GM23248 (cell line): Measurements from ENCODE around the gene FFAR2. TPM values are rescaled to one million over a fixed set of nuclear protein-coding genes. Genes with fewer than 3 reads are reported as not detected.

Source experiments
- DNase-seq: peaks from one replicate; pipeline ENCODE4 v3.0.0-alpha.2; 2015
- H2AFZ ChIP-seq: fragments of 200-600 bp; sonication (generic); 2 replicates; pipeline ENCODE4 v1.6.1; 2016; ENCODE audit warnings: antibody characterized with exemption
- H3F3A ChIP-seq: fragments of 200-600 bp; sonication (generic); 2 replicates; pipeline ENCODE4 v1.6.1; 2016; ENCODE audit warnings: mild to moderate bottlenecking, antibody characterized with exemption, mixed run types; ENCODE audit not compliant: insufficient read depth
- H3K27ac ChIP-seq: fragments of 200-600 bp; sonication (generic); 2 replicates; pipeline ENCODE4 v1.5.1; 2016; ENCODE audit warnings: mild to moderate bottlenecking
- H3K27me3 ChIP-seq: fragments of 200-600 bp; sonication (generic); replicated peaks from 2 replicates; pipeline ENCODE4 v1.6.1; 2016; ENCODE audit warnings: mild to moderate bottlenecking; ENCODE audit not compliant: insufficient read depth
- H3K36me3 ChIP-seq: fragments of 200-600 bp; sonication (generic); 2 replicates; pipeline ENCODE4 v1.6.1; 2016; ENCODE audit warnings: low read depth, mild to moderate bottlenecking
- H3K4me1 ChIP-seq: fragments of 200-600 bp; sonication (generic); 2 replicates; pipeline ENCODE4 v1.6.1; 2016; ENCODE audit warnings: mild to moderate bottlenecking; ENCODE audit not compliant: insufficient read depth
- H3K4me2 ChIP-seq: fragments of 200-600 bp; sonication (generic); one replicate; pipeline ENCODE4 v1.6.1; 2016; ENCODE audit warnings: mild to moderate bottlenecking; ENCODE audit not compliant: unreplicated experiment
- H3K4me3 ChIP-seq: fragments of 200-600 bp; sonication (generic); 2 replicates; pipeline ENCODE4 v1.5.1; 2016; ENCODE audit warnings: mild to moderate bottlenecking
- H3K79me2 ChIP-seq: fragments of 200-600 bp; sonication (generic); 2 replicates; pipeline ENCODE4 v1.6.1; 2016; ENCODE audit warnings: mild to moderate bottlenecking; ENCODE audit not compliant: insufficient read depth
- H3K9ac ChIP-seq: fragments of 200-600 bp; sonication (generic); 2 replicates; pipeline ENCODE4 v1.6.1; 2016; ENCODE audit warnings: mild to moderate bottlenecking
- H3K9me2 ChIP-seq: fragments of 200-600 bp; sonication (generic); 2 replicates; pipeline ENCODE4 v1.6.1; 2016; ENCODE audit warnings: mixed run types, mild to moderate bottlenecking, moderate library complexity; ENCODE audit not compliant: insufficient read depth
- H3K9me3 ChIP-seq: fragments of 200-600 bp; sonication (generic); one replicate; pipeline ENCODE4 v1.6.1; 2017; ENCODE audit warnings: low read depth
- H4K20me1 ChIP-seq: fragments of 200-600 bp; sonication (generic); 2 replicates; pipeline ENCODE4 v1.6.0; 2016; ENCODE audit not compliant: insufficient read depth
- EZH2 ChIP-seq: fragments of 200-600 bp; sonication (generic); IDR thresholded peaks from 2 replicates; pipeline ENCODE4 v1.6.1; 2018; ENCODE audit warnings: antibody characterized with exemption, mild to moderate bottlenecking; ENCODE audit not compliant: insufficient read depth, poor library complexity, severe bottlenecking
- EZH2phosphoT487 ChIP-seq: fragments of 200-600 bp; sonication (generic); IDR thresholded peaks from 2 replicates; pipeline ENCODE4 v1.6.1; 2018; ENCODE audit warnings: antibody characterized with exemption, moderate library complexity, mild to moderate bottlenecking, low read depth; ENCODE audit not compliant: insufficient read depth
- WGBS, 2 experiments: methylation state at CpG; one replicate each; pipeline ENCODE4 v1.1.6; 2015 to 2017; ENCODE audit warnings: low lambda C conversion rate in 2 of 2, low coverage in 1 of 2; ENCODE audit errors: missing lambda C conversion rate in 2 of 2; 5-methylcytosine and 5-hydroxymethylcytosine counted together
- in situ Hi-C: fragments of 300-500 bp; cut with MboI; formaldehyde crosslinking; loops from 2 replicates; pipeline ENCODE4 v1.15.0; 2020
- polyA plus RNA-seq: library from polyadenylated mRNA; unstranded; fragments of >200 nt; fragmentation: Nextera tagmentation; extraction: Ambion mirVana; gene quantifications from 2 replicates; pipeline ENCODE4 v1.2.1, GENCODE V29; 2016
- total RNA-seq: library from RNA; depleted of rRNA; stranded (reverse); fragments of >200 nt; shearing (Covaris generic); gene quantifications from 2 replicates; pipeline ENCODE4 v1.2.3, GENCODE V29; 2014

Gene FFAR2
- total and polyA plus RNA-seq, 2 experiments from 2014 or later, result not detected

- DNase-seq, result no peak
- TF ChIP-seq EZH2 (no peak), EZH2phosphoT487 (no peak)
- no peaks in the 10 kb centered on the region for H3K9me2 ChIP-seq
- H3K27me3 ChIP-seq, result peaks cover 12% of the 10 kb centered on the region; the same call in 1 of the 2 replicates
- 0 out of 2 replicates have a peak, but pooled peaks cover 6% of the 10 kb centered on the region for H3F3A ChIP-seq
- H3K9me3 ChIP-seq, result no peaks in the 10 kb centered on the region
- H3K9ac ChIP-seq, result no peak overlapping the region
- no peaks in the 10 kb centered on the region for H3K4me1 ChIP-seq
- H3K36me3 ChIP-seq, result no peaks in the 10 kb centered on the region
- H3K4me2 ChIP-seq, result no peak overlapping the region
- no peak overlapping the region for H3K27ac ChIP-seq
- in situ Hi-C loops, result no loop called here
- no peak overlapping the region for H3K4me3 ChIP-seq
- WGBS, 2 experiments, result 45 to 63% methylated on average over 9 of the region's 9 CpGs
- no peak overlapping the region for H2AFZ ChIP-seq
- no peaks in the 10 kb centered on the region for H3K79me2 ChIP-seq
- H4K20me1 ChIP-seq, result no peaks in the 10 kb centered on the region
Observed at GRCh38 chr19:35432911-35433310, 15.1 kb upstream of the FFAR2 start.

DNA sequence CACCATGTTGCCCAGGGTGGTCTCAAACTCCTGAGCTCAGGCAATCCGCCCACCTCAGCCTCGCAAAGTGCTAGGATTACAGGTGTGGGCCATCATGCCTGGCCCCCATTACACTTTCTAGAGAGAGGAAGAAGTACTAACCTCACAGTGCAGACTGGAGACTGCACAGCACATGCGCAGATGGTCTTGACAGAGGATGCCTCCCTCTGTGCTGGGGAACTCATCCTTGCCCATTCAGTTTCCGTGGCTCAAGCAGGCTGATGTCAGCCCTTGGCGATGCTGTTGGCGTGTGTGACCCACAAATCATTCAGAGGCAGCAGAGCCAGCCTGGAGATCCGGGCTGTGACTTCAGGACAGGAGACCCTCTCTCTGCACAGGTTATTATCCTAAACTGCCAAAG lies 14.6 kb upstream of the FFAR2 start:
- Histone ChIP-seq H3K36me3 (no peaks in the 10 kb centered on the region), H3K9me3 (no peaks in the 10 kb centered on the region), H3K4me3 (no peak overlapping the region), H3K9me2 (no peaks in the 10 kb centered on the region), H3K4me2 (no peak overlapping the region), H4K20me1 (no peaks in the 10 kb centered on the region), H3K79me2 (no peaks in the 10 kb centered on the region), H3K9ac (no peak overlapping the region), H3F3A (0 out of 2 replicates have a peak, but pooled peaks cover 6% of the 10 kb centered on the region), H3K4me1 (no peaks in the 10 kb centered on the region), H3K27ac (no peak overlapping the region), H2AFZ (no peak overlapping the region), H3K27me3 (peaks cover 17% of the 10 kb centered on the region; the same call in 1 of the 2 replicates)
- 66 to 71% methylated on average over 7 of the region's 7 CpGs for WGBS, 2 experiments
- in situ Hi-C loops, result no loop called here
- no peak for DNase-seq
- TF ChIP-seq EZH2 (no peak), EZH2phosphoT487 (no peak)

- no peak overlapping the region for H3K4me2 ChIP-seq
- H2AFZ ChIP-seq, result no peak overlapping the region
- H3K79me2 ChIP-seq, result no peaks in the 10 kb centered on the region
- WGBS, 2 experiments, result 74 to 81% methylated on average over 3 of the region's 3 CpGs
- H3K27ac ChIP-seq, result no peak overlapping the region
- H3K9ac ChIP-seq, result no peak overlapping the region
- no peaks in the 10 kb centered on the region for H4K20me1 ChIP-seq
- 0 out of 2 replicates have a peak, but pooled peaks cover 6% of the 10 kb centered on the region for H3F3A ChIP-seq
- H3K4me1 ChIP-seq, result no peaks in the 10 kb centered on the region
- no peak for DNase-seq
- H3K4me3 ChIP-seq, result no peak overlapping the region
- in situ Hi-C loops, result no loop called here
- H3K9me3 ChIP-seq, result no peaks in the 10 kb centered on the region
- TF ChIP-seq EZH2phosphoT487 (no peak), EZH2 (no peak)
- H3K27me3 ChIP-seq, result peaks cover 28% of the 10 kb centered on the region; the same call in 1 of the 2 replicates
- no peaks in the 10 kb centered on the region for H3K9me2 ChIP-seq
- no peaks in the 10 kb centered on the region for H3K36me3 ChIP-seq
Observed at GRCh38 chr19:35435896-35436295, 12.2 kb upstream of the FFAR2 start.

GRCh38 chr19:35436477-35437405 lies 11.3 kb upstream of the FFAR2 start:
- DNase-seq, result peak; percentile 39
- 0 out of 2 replicates have a peak, but pooled peaks cover 6% of the 10 kb centered on the region for H3F3A ChIP-seq
- no peak overlapping the region for H3K4me2 ChIP-seq
- no peaks in the 10 kb centered on the region for H4K20me1 ChIP-seq
- H3K79me2 ChIP-seq, result no peaks in the 10 kb centered on the region
- no peaks in the 10 kb centered on the region for H3K4me1 ChIP-seq
- no peak overlapping the region for H3K27ac ChIP-seq
- in situ Hi-C loops, result no loop called here
- no peak for TF ChIP-seq EZH2
- no peak for TF ChIP-seq EZH2phosphoT487
- peaks cover 32% of the 10 kb centered on the region; the same call in 1 of the 2 replicates for H3K27me3 ChIP-seq
- H3K9me2 ChIP-seq, result no peaks in the 10 kb centered on the region
- no peak overlapping the region for H3K9ac ChIP-seq
- no peak overlapping the region for H3K4me3 ChIP-seq
- no peaks in the 10 kb centered on the region for H3K36me3 ChIP-seq
- WGBS, 2 experiments, result 1 to 6% methylated on average over 17 of the region's 17 CpGs
- H3K9me3 ChIP-seq, result no peaks in the 10 kb centered on the region
- H2AFZ ChIP-seq, result no peak overlapping the region
